ENCODE measurements around the gene ZNF592.

DNA sequence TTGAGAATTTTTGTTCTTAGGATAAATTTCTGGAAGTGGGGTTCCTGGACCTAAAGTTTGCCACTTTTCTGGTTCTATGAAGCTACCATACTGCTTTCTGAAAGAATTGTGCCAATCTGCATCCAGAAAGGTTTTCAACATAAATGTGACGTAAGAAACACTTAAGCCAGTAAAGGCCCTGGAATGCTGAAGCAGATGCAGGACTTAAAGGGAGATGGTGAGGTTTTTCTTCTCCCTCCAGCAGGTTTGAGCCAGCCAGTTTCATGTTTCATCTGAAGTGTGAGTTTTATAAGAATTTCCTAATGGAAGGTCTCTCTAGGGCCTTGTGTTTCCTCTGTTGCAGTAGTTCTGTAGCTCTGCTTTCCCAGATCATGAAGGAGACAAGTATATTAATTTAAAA, 33.1 kb downstream of the ZNF592 start:
- TF ChIP-seq CTCF (IDR thresholded peaks at IDR 0.05) (no peak), POLR2A (IDR thresholded peaks at IDR 0.05) (no peak)

All from testis (tissue), 2 donors.